ACHN (cell line): ENCODE measurements around the gene RNF39.
"Not testable (repeated sequence)": the region's sequence is repeated elsewhere in the genome, so short reads cannot be mapped to it uniquely, and the experiment has no call there.

Source experiments
- DNase-seq: peaks from one replicate; pipeline ENCODE4 v3.0.0-alpha.2; 2015
- in situ Hi-C: cut with HindIII; loops from 2 replicates; pipeline ENCODE4 v1.10.0; 2017; ENCODE audit warnings: low sequenced_read_pairs, low pct_ligation_motif_present, low pct_unique_long_range_greater_than_20kb

The RNF39 gene, protein sequence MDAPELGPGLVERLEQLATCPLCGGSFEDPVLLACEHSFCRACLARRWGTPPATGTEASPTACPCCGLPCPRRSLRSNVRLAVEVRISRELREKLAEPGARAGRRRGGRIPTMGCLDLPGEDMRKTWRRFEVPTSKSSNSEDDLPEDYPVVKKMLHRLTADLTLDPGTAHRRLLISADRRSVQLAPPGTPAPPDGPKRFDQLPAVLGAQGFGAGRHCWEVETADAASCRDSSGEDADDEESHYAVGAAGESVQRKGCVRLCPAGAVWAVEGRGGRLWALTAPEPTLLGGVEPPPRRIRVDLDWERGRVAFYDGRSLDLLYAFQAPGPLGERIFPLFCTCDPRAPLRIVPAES

GRCh38 chr6:30075094-30075789 lies at the start of gene RNF39:
RNF39 (minus strand) TSS chr6:30075769; CDS start chr6:30075585, 184 bp downstream.
- no peak for DNase-seq
- in situ Hi-C loops = no loop called here

DNA sequence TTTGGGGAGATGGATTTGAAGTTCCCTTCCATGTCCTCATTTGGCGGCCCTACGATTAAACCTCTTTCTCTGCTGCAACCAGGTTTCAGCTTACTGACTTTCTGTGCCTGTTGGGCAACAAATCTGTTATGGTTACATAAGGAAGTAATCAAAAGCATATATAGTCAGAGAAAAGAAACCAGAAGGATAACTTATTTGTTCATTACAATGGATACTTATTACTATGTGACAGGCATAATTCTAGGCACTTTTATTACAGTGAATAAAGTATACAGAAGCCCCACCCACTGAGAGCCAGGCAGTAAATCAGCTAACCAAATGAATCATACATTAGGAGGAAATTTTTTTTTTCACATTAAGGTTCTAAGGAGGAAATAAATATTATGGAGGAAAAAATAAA lies 46.9 kb upstream of the RNF39 start:
- in situ Hi-C loops = no loop called here
- no peak for DNase-seq

GRCh38 chr6:30121446-30122366 lies 46.1 kb upstream of the RNF39 start:
- no peak for DNase-seq
- in situ Hi-C loops = no loop called here

DNA sequence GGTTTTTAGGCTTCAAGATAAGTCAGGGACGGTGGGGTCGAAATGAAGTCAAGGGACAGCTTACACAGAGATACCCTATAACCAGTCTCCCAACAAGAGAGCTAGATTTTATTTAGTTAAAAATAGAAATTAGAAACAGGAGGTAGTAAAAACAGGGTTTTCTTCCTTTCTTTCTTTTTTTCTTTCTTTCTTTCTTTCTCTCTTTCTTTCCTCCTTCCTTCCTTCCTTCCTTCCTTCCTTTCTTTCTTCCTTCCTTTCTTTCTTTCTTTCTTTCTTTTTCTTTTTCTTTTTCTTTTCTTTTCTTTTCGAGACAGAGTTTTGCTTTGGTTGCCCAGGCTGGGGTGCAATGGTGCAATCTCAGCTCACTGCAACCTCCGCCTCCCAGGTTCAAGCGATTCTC lies 43.1 kb upstream of the RNF39 start:
- DNase-seq, in situ Hi-C loops: not testable (repeated sequence)

GRCh38 chr6:30116724-30117123 lies 41.2 kb upstream of the RNF39 start:
- in situ Hi-C loops = no loop called here
- DNase-seq = no peak

DNA sequence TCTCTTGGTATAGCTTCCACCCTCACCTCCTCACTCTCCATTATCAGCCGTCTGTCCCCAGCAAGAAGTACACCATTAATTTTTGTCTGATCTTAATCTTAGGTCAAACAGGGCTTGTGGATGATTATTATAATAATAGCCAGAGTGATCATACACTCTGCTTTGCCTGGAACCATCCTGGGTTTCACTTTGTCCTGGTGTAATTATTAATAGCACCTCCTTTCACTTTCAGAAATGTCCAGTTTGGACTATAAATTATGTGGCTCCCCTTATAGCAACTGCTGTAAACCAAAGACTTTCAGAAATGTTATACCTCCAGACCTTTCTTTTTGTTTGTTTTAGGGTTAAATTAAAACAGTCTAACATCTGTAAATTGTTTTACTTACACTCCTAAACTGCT lies 38.3 kb upstream of the RNF39 start:
- in situ Hi-C loops = no loop called here
- DNase-seq = peak; percentile 27

- in situ Hi-C loops = no loop called here
- no peak for DNase-seq
These were observed 37.6 kb upstream of the RNF39 start, which contains the start of gene TRIM31 for GRCh38 chr6:30113003-30113759. TRIM31 (minus strand) TSS chr6:30113090; CDS start chr6:30112805, 285 bp downstream.

GRCh38 chr6:30112402-30112994 lies 36.9 kb upstream of the RNF39 start:
- no peak for DNase-seq
- in situ Hi-C loops = no loop called here

GRCh38 chr6:30111266-30111856 lies 35.8 kb upstream of the RNF39 start:
- DNase-seq = no peak
- in situ Hi-C loops = no loop called here

DNA sequence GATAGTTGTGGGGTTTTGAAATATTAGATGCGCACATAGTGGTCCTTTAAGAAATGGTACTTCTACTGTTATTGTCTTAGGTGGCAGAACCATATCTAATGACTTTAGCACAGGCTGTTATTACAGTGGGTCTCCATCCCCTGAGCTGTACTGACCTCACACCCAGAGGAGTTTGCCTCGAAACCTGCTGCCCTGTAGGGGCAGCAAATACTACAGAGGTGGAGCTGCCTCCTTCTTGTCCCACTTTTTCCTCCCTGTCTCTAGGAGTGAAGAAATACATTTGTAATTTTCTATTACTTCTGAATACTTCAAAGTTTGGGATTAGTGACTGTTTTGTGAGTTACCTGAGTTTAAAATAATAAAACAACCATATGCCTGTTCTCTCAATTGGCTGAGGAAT lies 29.1 kb upstream of the RNF39 start:
- DNase-seq = no peak
- in situ Hi-C loops = no loop called here

GRCh38 chr6:30103872-30104179 lies 28.3 kb upstream of the RNF39 start:
- in situ Hi-C loops = no loop called here
- DNase-seq = no peak

DNA sequence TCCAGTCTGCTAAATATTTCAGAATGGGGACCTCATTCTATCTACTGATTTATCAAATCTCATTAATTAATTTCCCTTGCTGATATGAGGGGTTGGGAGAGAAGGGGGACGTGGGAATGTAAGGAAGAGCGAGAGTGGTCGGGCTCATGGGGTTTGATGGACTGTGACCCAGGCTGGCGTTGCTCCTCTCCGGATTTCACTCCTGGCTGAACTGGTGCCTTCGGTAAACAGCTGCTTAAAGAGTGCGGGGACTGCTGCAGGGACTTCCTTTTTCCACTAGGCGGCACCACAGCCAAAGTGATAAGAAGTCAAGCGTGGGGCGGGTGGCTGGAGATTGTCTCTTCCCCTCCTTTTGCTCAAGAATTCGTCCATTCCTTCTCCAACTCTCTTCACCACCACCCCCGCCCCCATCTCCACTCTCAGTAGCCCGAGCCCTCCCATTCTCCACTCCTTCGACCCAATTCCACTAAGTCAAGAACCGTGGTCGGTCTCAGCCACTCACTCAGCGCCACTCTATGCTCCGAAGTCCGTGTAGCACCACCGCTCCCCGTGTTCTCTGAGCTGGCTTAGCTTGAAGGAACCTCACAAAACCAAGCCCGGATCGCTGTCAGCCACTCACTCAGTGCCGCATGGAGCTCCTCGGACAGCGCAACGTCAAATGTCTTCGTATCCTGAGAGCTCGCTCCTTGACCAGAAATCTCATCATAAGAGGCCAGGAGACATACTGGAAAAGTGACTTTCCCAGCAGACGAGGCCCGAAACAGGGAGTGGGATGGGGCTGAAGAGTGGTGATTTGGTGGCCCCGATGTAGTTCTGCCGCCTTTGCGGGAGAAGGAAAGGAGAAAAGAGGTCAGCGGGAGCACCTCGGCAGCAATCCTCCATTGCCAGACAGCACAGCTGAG lies 27.7 kb upstream of the RNF39 start:
- in situ Hi-C loops = no loop called here
- peak; percentile 85 for DNase-seq

DNA sequence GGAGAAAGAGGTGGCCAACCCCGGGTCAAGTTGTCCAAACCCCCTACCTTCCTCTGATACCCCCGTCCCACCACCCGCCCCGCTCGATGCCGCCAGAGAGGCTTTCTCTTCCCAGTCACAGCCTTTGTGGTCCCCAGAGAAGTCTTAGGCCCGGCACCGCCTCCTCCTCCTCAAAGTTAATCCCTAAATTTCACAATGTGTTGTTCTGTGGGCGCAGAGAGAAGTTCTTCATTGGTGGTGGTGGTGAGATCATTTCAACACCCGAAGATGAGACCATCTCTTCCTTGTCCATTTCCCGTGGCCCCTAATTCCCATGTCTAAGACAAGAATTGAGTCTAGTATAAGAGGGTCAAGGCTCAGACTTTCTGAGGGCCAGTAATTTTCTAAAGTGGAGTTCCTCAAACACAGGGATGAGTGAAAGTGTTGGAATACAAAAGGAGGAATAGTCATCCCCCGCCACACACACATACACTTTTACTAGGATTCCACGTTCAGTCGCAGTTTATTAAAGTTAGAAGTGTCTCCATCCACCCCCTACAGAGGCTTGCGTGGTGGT lies 26.9 kb upstream of the RNF39 start:
- in situ Hi-C loops = no loop called here
- no peak for DNase-seq

DNA sequence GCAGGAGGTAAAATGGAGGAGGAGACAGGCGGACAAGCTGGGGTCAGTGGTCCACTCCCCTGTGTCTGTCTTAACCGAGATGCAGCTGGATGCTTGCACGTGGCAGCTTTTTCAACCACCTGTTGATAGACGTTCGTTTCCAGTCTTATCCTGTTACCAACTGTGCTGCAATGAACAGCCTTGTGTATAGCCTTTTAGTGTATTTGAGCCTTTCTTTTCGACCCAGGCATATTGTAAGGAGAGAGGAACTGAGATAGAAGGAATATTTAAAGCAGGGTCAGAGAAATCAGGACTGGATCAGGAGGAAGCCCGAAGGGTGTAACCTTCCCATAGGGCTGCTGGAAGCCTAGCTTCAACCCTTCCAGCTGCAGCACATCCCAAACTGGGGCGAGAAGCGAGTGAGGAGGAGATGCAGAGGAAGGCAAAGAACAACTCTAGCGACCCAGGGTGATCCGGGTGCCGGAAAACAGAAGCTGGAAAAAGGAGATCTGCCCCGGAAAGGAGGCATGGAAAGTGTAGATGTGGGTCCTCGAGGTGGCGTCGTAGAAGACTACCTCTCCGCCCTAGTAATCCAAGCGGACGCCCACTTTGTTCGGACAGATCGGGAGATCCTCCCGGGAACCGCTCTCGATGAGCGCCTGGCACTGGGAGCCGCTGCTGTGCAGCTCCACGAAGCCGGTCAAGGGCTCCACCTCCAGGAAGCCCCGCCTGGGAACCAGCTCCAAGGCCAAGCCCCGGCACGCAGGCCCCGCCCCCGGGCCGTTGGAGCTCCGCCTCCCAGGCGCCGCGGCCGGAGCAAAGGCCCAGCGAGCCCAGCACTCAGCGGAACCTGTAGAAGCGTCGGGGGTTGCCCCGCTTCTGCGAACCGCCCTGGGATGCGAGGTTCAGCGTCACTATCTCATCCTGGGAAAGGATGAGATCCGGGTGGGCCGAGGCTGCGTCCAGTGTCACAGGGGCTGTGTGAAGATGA lies 26.2 kb upstream of the RNF39 start:
- in situ Hi-C loops = no loop called here
- DNase-seq = peak; percentile 85

DNA sequence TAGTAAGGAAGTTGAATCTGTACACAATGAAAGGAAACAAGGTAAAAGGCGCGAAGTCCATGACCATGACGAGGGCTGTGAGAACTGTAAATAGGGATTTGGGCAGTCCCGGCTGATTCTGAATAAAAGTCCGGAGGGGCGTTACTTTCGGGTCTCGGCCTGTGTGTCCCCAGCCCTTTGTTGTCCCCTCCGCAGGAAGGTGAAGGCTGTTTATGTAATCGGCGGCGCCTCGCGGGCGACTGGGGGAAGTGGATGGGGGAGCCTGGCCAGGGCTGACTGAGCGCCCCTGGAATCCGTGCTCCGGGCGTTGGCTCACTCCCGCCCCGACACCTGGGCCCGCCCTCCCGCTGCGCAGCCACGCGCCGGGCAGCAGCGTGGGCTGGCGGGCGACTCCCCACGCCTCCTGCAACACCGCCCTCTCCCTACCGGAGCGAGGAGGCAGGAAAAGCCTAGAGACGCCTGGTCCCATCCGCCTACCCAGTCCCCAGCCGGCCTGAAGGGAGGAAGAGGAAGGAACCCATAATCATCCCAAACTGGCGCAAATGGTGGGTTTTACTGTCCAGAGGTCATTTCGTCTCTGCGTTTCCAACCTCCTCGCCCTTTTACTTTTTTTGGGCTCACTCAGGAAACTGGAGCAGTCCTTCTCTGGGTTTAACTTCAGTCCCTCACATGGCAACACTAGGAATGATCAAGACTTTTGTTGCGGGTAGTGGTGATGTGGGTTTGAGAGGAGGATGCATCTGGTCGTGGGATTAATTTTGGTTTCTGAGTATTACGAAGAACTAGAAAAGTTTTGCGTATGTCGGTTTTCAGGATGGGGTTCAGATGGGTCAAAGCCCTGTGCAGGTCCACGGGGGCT lies 25.2 kb upstream of the RNF39 start:
- in situ Hi-C loops = no loop called here
- no peak for DNase-seq
